DOHH2 (cell line): Measurements from ENCODE around the gene PTPDC1.

Source experiments
- CTCF ChIP-seq: fragments of 200-600 bp; sonication (generic); IDR thresholded peaks from one replicate; pipeline ENCODE4 v1.5.1; 2014; ENCODE audit warnings: antibody characterized with exemption, mild to moderate bottlenecking, low read depth, low read length; ENCODE audit not compliant: poor library complexity, severe bottlenecking
- EZH2phosphoT487 ChIP-seq: fragments of 200-600 bp; sonication (generic); IDR thresholded peaks from 2 replicates; pipeline ENCODE4 v1.6.1; 2017; ENCODE audit warnings: borderline replicate concordance, mild to moderate bottlenecking, antibody characterized with exemption, low read length, moderate library complexity, mixed read lengths

GRCh38 chr9:94120854-94121376 is 36.7 kb downstream of the PTPDC1 start:
- no peak for TF ChIP-seq CTCF
- no peak for TF ChIP-seq EZH2phosphoT487
